Measurements from ENCODE around the gene WRNIP1.

WRNIP1 gene

GRCh38 chr6:2807342-2808090 lies 42.3 kb downstream of the WRNIP1 start:
- DNase-seq (ENCODE audit: low read depth): no peak

GRCh38 chr6:2809015-2809414 lies 43.8 kb downstream of the WRNIP1 start:
- DNase-seq (ENCODE audit: low read depth): no peak

GRCh38 chr6:2810092-2810671 lies 45.0 kb downstream of the WRNIP1 start:
- no peak for DNase-seq (ENCODE audit: low read depth)

GRCh38 chr6:2812695-2813094 lies 47.5 kb downstream of the WRNIP1 start:
- no peak for DNase-seq (ENCODE audit: low read depth)

- no peak for DNase-seq (ENCODE audit: low read depth)
These were observed 51.0 kb downstream of the WRNIP1 start for GRCh38 chr6:2816158-2816557.

GRCh38 chr6:2817903-2818443 lies 52.8 kb downstream of the WRNIP1 start:
- no peak for DNase-seq (ENCODE audit: low read depth)

GRCh38 chr6:2818593-2818992 lies 53.4 kb downstream of the WRNIP1 start:
- no peak for DNase-seq (ENCODE audit: low read depth)

GRCh38 chr6:2819115-2819514 lies 53.9 kb downstream of the WRNIP1 start:
- DNase-seq (ENCODE audit: low read depth): no peak

- no peak for DNase-seq (ENCODE audit: low read depth)
These were observed 54.8 kb downstream of the WRNIP1 start for GRCh38 chr6:2819978-2820377.

- DNase-seq (ENCODE audit: low read depth): no peak
These were observed 55.2 kb downstream of the WRNIP1 start for GRCh38 chr6:2820415-2820814.

GRCh38 chr6:2821554-2821953 lies 56.4 kb downstream of the WRNIP1 start:
- no peak for DNase-seq (ENCODE audit: low read depth)

GRCh38 chr6:2823104-2823850 lies 58.1 kb downstream of the WRNIP1 start:
- no peak for DNase-seq (ENCODE audit: low read depth)

- DNase-seq (ENCODE audit: low read depth): no peak
These were observed 60.9 kb downstream of the WRNIP1 start for GRCh38 chr6:2826131-2826530.

- DNase-seq (ENCODE audit: low read depth): no peak
These were observed 61.9 kb downstream of the WRNIP1 start for GRCh38 chr6:2827142-2827541.

- no peak for DNase-seq (ENCODE audit: low read depth)
These were observed 63.4 kb downstream of the WRNIP1 start for GRCh38 chr6:2828629-2829028.

GRCh38 chr6:2829253-2829652 lies 64.1 kb downstream of the WRNIP1 start:
- DNase-seq (ENCODE audit: low read depth): no peak

GRCh38 chr6:2830183-2830582 lies 65.0 kb downstream of the WRNIP1 start:
- DNase-seq (ENCODE audit: low read depth): no peak

GRCh38 chr6:2831392-2831791 lies 66.2 kb downstream of the WRNIP1 start:
- DNase-seq (ENCODE audit: low read depth): no peak

GRCh38 chr6:2834262-2834661 lies 69.1 kb downstream of the WRNIP1 start:
- DNase-seq (ENCODE audit: low read depth): no peak
